H1 (cell line): Measurements from ENCODE around the gene VPS13D. TPM values are rescaled to one million over a fixed set of nuclear protein-coding genes. Genes with fewer than 3 reads are reported as not detected.

Experiments used
- CTCF ChIA-PET: fragments of 300-600 bp; sonication (Branson Sonifier 250); formaldehyde crosslinking; loops from one replicate; lab custom pipeline; 2021; ENCODE audit not compliant: partially characterized antibody; lab: Charles Lee
- POLR2A ChIA-PET: fragments of 300-600 bp; sonication (Branson Sonifier 250); formaldehyde crosslinking; loops from one replicate; lab custom pipeline; 2021; ENCODE audit warnings: inconsistent platforms; ENCODE audit not compliant: partially characterized antibody; lab: Charles Lee
- DNase-seq, 2 experiments: peaks; one replicate each; pipeline versions ENCODE4 v3.0.0 to v3.0.0-alpha.2; 2010 to 2022; ENCODE audit warnings: low spot score in 2 of 2, low read depth in 1 of 2, mixed read lengths in 1 of 2
- FAIRE-seq: peaks from 2 replicates; lab custom pipeline; 2011; peaks lifted over from hg19 to GRCh38; lab: Jason Lieb, UNC
- H2AFZ ChIP-seq: 2 replicates; pipeline ENCODE4 v1.8.1; 2012; ENCODE audit warnings: low read length, inconsistent platforms
- H2AK5ac ChIP-seq: 2 replicates; pipeline ENCODE4 v1.6.1; 2013; ENCODE audit warnings: low read depth, low read length
- H2BK120ac ChIP-seq: replicated peaks from 2 replicates; pipeline ENCODE3; 2013; ENCODE audit warnings: low read depth, low read length, inconsistent platforms
- H2BK12ac ChIP-seq: 2 replicates; pipeline ENCODE4 v1.6.1; 2013; ENCODE audit warnings: low read depth, low read length
- H2BK15ac ChIP-seq: 2 replicates; pipeline ENCODE4 v1.6.1; 2013; ENCODE audit warnings: low read length
- H2BK20ac ChIP-seq: 2 replicates; pipeline ENCODE4 v1.6.1; 2013; ENCODE audit warnings: low read length
- H2BK5ac ChIP-seq: 2 replicates; pipeline ENCODE4 v1.6.1; 2013; ENCODE audit warnings: low read depth, low read length
- H3K14ac ChIP-seq: 2 replicates; pipeline ENCODE4 v1.6.1; 2013; ENCODE audit warnings: inconsistent platforms; ENCODE audit not compliant: insufficient read length
- H3K18ac ChIP-seq: 2 replicates; pipeline ENCODE4 v1.6.1; 2013; ENCODE audit warnings: low read length; ENCODE audit errors: extremely low read depth
- H3K23ac ChIP-seq: 2 replicates; pipeline ENCODE4 v1.6.1; 2013; ENCODE audit warnings: inconsistent platforms; ENCODE audit not compliant: insufficient read length
- H3K23me2 ChIP-seq: 2 replicates; pipeline ENCODE4 v1.6.1; 2013; ENCODE audit warnings: low read depth, low read length
- H3K27ac ChIP-seq: 2 replicates; pipeline ENCODE4 v1.6.1; 2011; ENCODE audit warnings: low read depth, low read length, inconsistent platforms
- H3K27me3 ChIP-seq, 4 experiments: replicated peaks in 1 of 4; 1 replicate in 1 of 4; 2 replicates in 3 of 4; pipeline versions ENCODE4 v1.6.1 to v1.8.1; 2011 to 2013; ENCODE audit warnings: low read length in 3 of 4, mild to moderate bottlenecking in 3 of 4, inconsistent platforms in 2 of 4, mixed read lengths in 2 of 4, moderate library complexity in 1 of 4; ENCODE audit not compliant: control insufficient read depth in 3 of 4, insufficient read depth in 3 of 4; ENCODE audit errors: extremely low read depth in 1 of 4
- H3K36me3 ChIP-seq, 4 experiments: 2 replicates each; pipeline versions ENCODE4 v1.6.1 to v1.8.1; 2011 to 2013; ENCODE audit warnings: mild to moderate bottlenecking in 4 of 4, low read length in 3 of 4, moderate library complexity in 2 of 4, control low read depth in 1 of 4, inconsistent platforms in 1 of 4; ENCODE audit not compliant: insufficient read depth in 4 of 4, control insufficient read depth in 2 of 4
- H3K4ac ChIP-seq: replicated peaks from 2 replicates; pipeline ENCODE3; 2013; ENCODE audit warnings: low read length, low read depth, mixed read lengths, inconsistent platforms; ENCODE audit not compliant: insufficient read length
- H3K4me1 ChIP-seq, 4 experiments: replicated peaks in 1 of 4; 1 replicate in 1 of 4; 2 replicates in 3 of 4; pipeline versions ENCODE4 v1.6.1 to v1.8.1; 2011 to 2013; ENCODE audit warnings: low read length in 3 of 4, inconsistent platforms in 2 of 4, mixed read lengths in 1 of 4; ENCODE audit not compliant: insufficient read depth in 4 of 4, control insufficient read depth in 3 of 4
- H3K4me2 ChIP-seq, 2 experiments: 2 replicates each; pipeline versions ENCODE4 v1.6.1 to v1.8.1; 2011 to 2013; ENCODE audit warnings: low read depth in 2 of 2, low read length in 2 of 2, control low read depth in 1 of 2, inconsistent platforms in 1 of 2, mild to moderate bottlenecking in 1 of 2; ENCODE audit not compliant: insufficient read depth in 1 of 2
- H3K4me3 ChIP-seq, 4 experiments: fragments of 200-600, 300-600 bp in 1 of 4; sonication (generic), shearing (Covaris generic), sonication (Bioruptor Twin) in 1 of 4; 2 replicates each; pipeline versions ENCODE4 v1.5.1 to v1.8.1; 2011 to 2016; ENCODE audit warnings: low read length in 4 of 4, low read depth in 3 of 4, control low read depth in 2 of 4, inconsistent platforms in 2 of 4, mild to moderate bottlenecking in 2 of 4, mixed read lengths in 1 of 4, moderate library complexity in 1 of 4; ENCODE audit not compliant: insufficient read depth in 2 of 4; ENCODE audit errors: extremely low read depth in 1 of 4
- H3K56ac ChIP-seq: replicated peaks from 2 replicates; pipeline ENCODE3; 2013; ENCODE audit warnings: low read depth, mild to moderate bottlenecking, mixed read lengths, low read length, inconsistent platforms; ENCODE audit not compliant: insufficient read length
- H3K79me1 ChIP-seq: 2 replicates; pipeline ENCODE4 v1.6.1; 2013; ENCODE audit warnings: low read depth, low read length, control low read depth
- H3K79me2 ChIP-seq, 2 experiments: 2 replicates each; pipeline versions ENCODE4 v1.6.1 to v1.8.1; 2012 to 2013; ENCODE audit warnings: low read length in 2 of 2, mild to moderate bottlenecking in 2 of 2, inconsistent platforms in 1 of 2; ENCODE audit not compliant: insufficient read depth in 2 of 2, control insufficient read depth in 1 of 2
- H3K9ac ChIP-seq, 4 experiments: replicated peaks in 1 of 4; 1 replicate in 1 of 4; 2 replicates in 3 of 4; pipeline versions ENCODE4 v1.6.1 to v1.8.1; 2011 to 2013; ENCODE audit warnings: low read depth in 3 of 4, low read length in 3 of 4, control low read depth in 2 of 4, mild to moderate bottlenecking in 2 of 4, moderate library complexity in 2 of 4, inconsistent platforms in 1 of 4; ENCODE audit errors: extremely low read depth in 1 of 4
- H3K9me3 ChIP-seq, 2 experiments: 2 replicates each; pipeline versions ENCODE4 v1.6.1 to v1.8.1; 2012 to 2013; ENCODE audit warnings: mild to moderate bottlenecking in 2 of 2, moderate library complexity in 2 of 2, control low read depth in 1 of 2, inconsistent platforms in 1 of 2, low read depth in 1 of 2, low read length in 1 of 2, mixed read lengths in 1 of 2; ENCODE audit not compliant: insufficient read depth in 2 of 2
- H4K20me1 ChIP-seq, 2 experiments: replicated peaks in 1 of 2; 2 replicates each; pipeline versions ENCODE3 to v1.8.1; 2011 to 2013; ENCODE audit warnings: inconsistent platforms in 2 of 2, low read length in 2 of 2, mild to moderate bottlenecking in 1 of 2; ENCODE audit not compliant: insufficient read depth in 2 of 2, control insufficient read depth in 1 of 2
- H4K5ac ChIP-seq: 2 replicates; pipeline ENCODE4 v1.6.1; 2013; ENCODE audit warnings: low read length, low read depth, mixed read lengths, inconsistent platforms; ENCODE audit not compliant: insufficient read length
- H4K8ac ChIP-seq: 2 replicates; pipeline ENCODE4 v1.8.0; 2013; ENCODE audit warnings: mild to moderate bottlenecking, moderate library complexity, low read length, inconsistent platforms; ENCODE audit not compliant: insufficient read depth; ENCODE audit errors: extremely low read depth
- H4K91ac ChIP-seq: replicated peaks from 2 replicates; pipeline ENCODE3; 2013; ENCODE audit warnings: low read length, mixed read lengths, inconsistent platforms; ENCODE audit not compliant: insufficient read length
- ATF2 ChIP-seq: IDR thresholded peaks from 2 replicates; pipeline ENCODE4 v1.6.1; 2012; ENCODE audit warnings: low read length, inconsistent platforms
- ATF3 ChIP-seq: IDR thresholded peaks from 2 replicates; pipeline ENCODE4 v1.6.1; 2011; ENCODE audit warnings: low read depth, mild to moderate bottlenecking, low read length; ENCODE audit not compliant: insufficient read depth
- HDAC6 ChIP-seq: IDR thresholded peaks from one replicate; pipeline ENCODE4 v1.7.1; 2012; ENCODE audit warnings: low read depth, mild to moderate bottlenecking, inconsistent platforms, low read length, moderate library complexity
- KDM5A ChIP-seq: fragments of 200-600 bp; IDR thresholded peaks from 2 replicates; pipeline ENCODE4 v1.7.1; 2012; ENCODE audit warnings: mild to moderate bottlenecking, low read length, inconsistent platforms, mixed read lengths
- NANOG ChIP-seq: IDR thresholded peaks from 2 replicates; pipeline ENCODE4 v1.6.1; 2011; ENCODE audit warnings: low read length, low read depth, mild to moderate bottlenecking, inconsistent platforms; ENCODE audit not compliant: insufficient read depth, poor library complexity, severe bottlenecking
- POLR2AphosphoS5 ChIP-seq: IDR thresholded peaks from 2 replicates; pipeline ENCODE4 v1.6.1; 2011; ENCODE audit warnings: low read depth, low read length
- RNF2 ChIP-seq: fragments of 200-900, 300-1000 bp; sonication (generic); IDR thresholded peaks from 2 replicates; pipeline ENCODE4 v1.7.1; 2016; ENCODE audit warnings: borderline replicate concordance, low read depth, mild to moderate bottlenecking, antibody characterized with exemption, low read length; ENCODE audit not compliant: poor library complexity, severe bottlenecking; ENCODE audit errors: missing control alignments
- SIRT6 ChIP-seq: IDR thresholded peaks from one replicate; pipeline ENCODE4 v1.7.1; 2012; ENCODE audit warnings: low read length, inconsistent platforms
- SRF ChIP-seq: IDR thresholded peaks from 2 replicates; pipeline ENCODE4 v1.6.1; 2011; ENCODE audit warnings: mild to moderate bottlenecking, low read depth, low read length, moderate library complexity
- YY1 ChIP-seq: IDR thresholded peaks from 2 replicates; pipeline ENCODE4 v1.6.1; 2011; ENCODE audit warnings: low read depth, mild to moderate bottlenecking, low read length
- ZNF274 ChIP-seq: IDR thresholded peaks from 2 replicates; pipeline ENCODE4 v1.7.0; 2012; ENCODE audit warnings: low read length, borderline replicate concordance; ENCODE audit errors: extremely low read depth
- WGBS, 2 experiments: shearing (Covaris generic) in 1 of 2; methylation state at CpG; one replicate each; pipeline versions ENCODE4 v1.1.6 to v1.1.7; 2013 to 2015; ENCODE audit warnings: low lambda C conversion rate in 2 of 2, mixed read lengths in 2 of 2, inconsistent platforms in 1 of 2, low coverage in 1 of 2, missing lambda C conversion rate in 1 of 2; ENCODE audit not compliant: insufficient replicate concordance in 2 of 2, insufficient coverage in 1 of 2, insufficient read length in 1 of 2; ENCODE audit errors: extremely low coverage in 1 of 2, missing lambda C conversion rate in 1 of 2; 5-methylcytosine and 5-hydroxymethylcytosine counted together
- polyA plus RNA-seq, 7 experiments: library from polyadenylated mRNA; depleted of rRNA in 3 of 7; stranded (reverse) in 5 of 7; unstranded in 2 of 7; fragments of >200 nt in 5 of 7; fragments of 200-250 nt in 2 of 7; gene quantifications; 1 replicate in 5 of 7; 2 replicates in 1 of 7; 4 replicates in 1 of 7; pipeline versions ENCODE4 v1.2.1 to v1.2.3, GENCODE V29; 2011 to 2013; ENCODE audit warnings: missing spikeins in 2 of 7, mixed read lengths in 2 of 7
- total RNA-seq: library from RNA; stranded (reverse); fragmentation: NEBNext Ultra II Directional; extraction: Animal tissue kit (Norgen Biotek cat#: 25700); gene quantifications from 2 replicates; pipeline ENCODE4 v1.2.1, GENCODE V29; 2021

Gene VPS13D
- total and polyA plus RNA-seq, 2 of the 8 experiments (the other 6 are each of a cell fraction or from before 2014, with no cell fraction given): 10.9 to 31.2 TPM

GRCh38 chr1:12416744-12417143 lies 186.9 kb downstream of the VPS13D start:
- ChIA-PET CTCF (interaction anchor here (0.6 to 2.6 kb wide), 6 partner anchors 8 to 244 kb away, joined by 3 to 15 read pairs (median 4); no protein-coding TSS in a partner anchor), POLR2A (no interaction called here)
- Histone ChIP-seq H3K36me3 (peaks cover 0 to 10% (median 2%) of the 10 kb centered on the region in 4 experiments; a peak in 2 of 8 replicates), H3K27ac (no peak overlapping the region), H2BK12ac (no peak overlapping the region), H3K4me3 (no peak overlapping the region), H3K23me2 (no peaks in the 10 kb centered on the region), H3K9ac (no peak overlapping the region), H3K23ac (no peak overlapping the region), H3K79me1 (no peaks in the 10 kb centered on the region), H3K4me2 (no peak overlapping the region), H3K4me1 (no peaks in the 10 kb centered on the region), H4K8ac (no peak overlapping the region), H4K91ac (no peak overlapping the region), H3K18ac (no peak overlapping the region), H4K20me1 (no peaks in the 10 kb centered on the region), H2AFZ (no peak overlapping the region), H2BK120ac (no peak overlapping the region), H2AK5ac (no peak overlapping the region), H2BK5ac (no peak overlapping the region), H3K4ac (no peak overlapping the region), H4K5ac (no peak overlapping the region), H3K9me3 (no peaks in the 10 kb centered on the region), H3K56ac (no peak overlapping the region), H3K79me2 (no peaks in the 10 kb centered on the region), H2BK20ac (no peak overlapping the region), H2BK15ac (no peak overlapping the region), H3K14ac (no peak overlapping the region), H3K27me3 (no peaks in the 10 kb centered on the region)
- 87% methylated on average over 6 of the region's 6 CpGs; no CpG with 5 or more reads in 1 of the 2 experiments for WGBS, 2 experiments
- TF ChIP-seq ZNF274 (no peak), SRF (no peak), YY1 (no peak), KDM5A (no peak), POLR2AphosphoS5 (no peak), SIRT6 (no peak), ATF3 (no peak), NANOG (no peak), RNF2 (no peak), ATF2 (no peak), HDAC6 (no peak)
- DNase-seq: no peak
- FAIRE-seq: no peak
